Fibroblast of mammary gland (primary cell): ENCODE results near the gene GPR39.

Experiments used
- DNase-seq: peaks from one replicate; pipeline ENCODE4 v3.0.0-alpha.2; 2010; ENCODE audit warnings: low read depth
- H3K4me3 ChIP-seq: 2 replicates; pipeline ENCODE4 v1.5.1; 2011; ENCODE audit warnings: low read depth, mild to moderate bottlenecking, low read length, moderate library complexity; ENCODE audit not compliant: control insufficient read depth
- CTCF ChIP-seq: conservative IDR thresholded peaks from 2 replicates; pipeline ENCODE4 v1.5.1; 2011; ENCODE audit warnings: low read depth, low read length, inconsistent platforms; ENCODE audit not compliant: control insufficient read depth, insufficient read depth

The GPR39 gene

GRCh38 chr2:132417430-132418035 lies 928 bp downstream of the GPR39 start:
- DNase-seq: no peak
- no peak for TF ChIP-seq CTCF
- no peak overlapping the region for H3K4me3 ChIP-seq

- no peak overlapping the region for H3K4me3 ChIP-seq
- TF ChIP-seq CTCF: no peak
Observed at GRCh38 chr2:132419235-132419634, 2.6 kb downstream of the GPR39 start.

GRCh38 chr2:132419941-132420340 lies 3.3 kb downstream of the GPR39 start:
- H3K4me3 ChIP-seq: no peak overlapping the region
- TF ChIP-seq CTCF: no peak
- no peak for DNase-seq

More at GRCh38 chr2:132419235-132419634, 2.6 kb downstream of the GPR39 start:
- no peak for DNase-seq

GRCh38 chr2:132420816-132421805 lies 4.5 kb downstream of the GPR39 start:
- H3K4me3 ChIP-seq: no peak overlapping the region
- DNase-seq: peak; percentile 25
- peak; percentile 29 for TF ChIP-seq CTCF

GRCh38 chr2:132422736-132423135 lies 6.1 kb downstream of the GPR39 start:
- no peak for TF ChIP-seq CTCF
- no peak overlapping the region for H3K4me3 ChIP-seq
- no peak for DNase-seq

GRCh38 chr2:132424526-132425121 lies 8.0 kb downstream of the GPR39 start:
- H3K4me3 ChIP-seq: no peak overlapping the region
- TF ChIP-seq CTCF: peak; percentile 13
- DNase-seq: peak; percentile 67
